Measurements from ENCODE around the gene PSME3. TPM values are rescaled to one million over a fixed set of nuclear protein-coding genes. Genes with fewer than 3 reads are reported as not detected.

Gene PSME3
- total and polyA plus RNA-seq, 2 experiments from 2014 or later: 93.5 to 178 TPM

- peaks cover 6% of the 10 kb centered on the region; the same call in 1 of the 2 replicates for H3K4me1 ChIP-seq (ENCODE audit: insufficient read depth)
- H3K9me2 ChIP-seq (ENCODE audit: insufficient read depth): no peaks in the 10 kb centered on the region
- H3K27ac ChIP-seq (ENCODE audit: low read depth): no peak overlapping the region
- TF ChIP-seq ZNF114 (CRISPR knock-in tag; IDR thresholded peaks at IDR 0.05) (no peak), REST (IDR thresholded peaks at IDR 0.05; ENCODE audit: unreplicated experiment) (no peak)
- peaks cover 8% of the 10 kb centered on the region for H3K79me2 ChIP-seq (replicated peaks; ENCODE audit: insufficient read depth)
- Mint-ChIP-seq H3K4me3 (no peak overlapping the region; the same call in 2 of the 3 replicates), H3K9me3 (peaks cover 14% of the 10 kb centered on the region), H3K27me3 (ENCODE audit: insufficient read depth, low read depth, poor library complexity) (peaks cover 17% of the 10 kb centered on the region), H3K27ac (no peak overlapping the region), H3K4me1 (peaks cover 5% of the 10 kb centered on the region; the same call in 1 of the 3 replicates), H3K36me3 (ENCODE audit: low read depth) (peaks cover 13% of the 10 kb centered on the region)
- no peak overlapping the region for H3K4me3 ChIP-seq
- H2AFZ ChIP-seq: no peak overlapping the region
- H3K27me3 ChIP-seq (ENCODE audit: insufficient read depth): peaks cover 14% of the 10 kb centered on the region
- ATAC-seq (no peak), DNase-seq (ENCODE audit: low spot score) (no peak)
- no peaks in the 10 kb centered on the region for H3F3A ChIP-seq (replicated peaks; ENCODE audit: low read depth)
- H3K4me2 ChIP-seq: no peak overlapping the region
- no peaks in the 10 kb centered on the region for H4K20me1 ChIP-seq (replicated peaks; ENCODE audit: insufficient read depth)
- H3K36me3 ChIP-seq (ENCODE audit: insufficient read depth): no peaks in the 10 kb centered on the region
Measured at GRCh38 chr17:42795465-42795864, 37.7 kb upstream of the PSME3 start.

- DNase-seq (ENCODE audit: low spot score) (no peak), ATAC-seq (no peak)
- Histone ChIP-seq H3K79me2 (replicated peaks; ENCODE audit: insufficient read depth) (peaks cover 8% of the 10 kb centered on the region), H2AFZ (no peak overlapping the region), H3K27ac (ENCODE audit: low read depth) (no peak overlapping the region), H3K4me2 (no peak overlapping the region), H3K4me1 (ENCODE audit: insufficient read depth) (peaks cover 6% of the 10 kb centered on the region; the same call in 1 of the 2 replicates), H3K4me3 (no peak overlapping the region), H3K9me2 (ENCODE audit: insufficient read depth) (no peaks in the 10 kb centered on the region), H4K20me1 (replicated peaks; ENCODE audit: insufficient read depth) (no peaks in the 10 kb centered on the region), H3F3A (replicated peaks; ENCODE audit: low read depth) (no peaks in the 10 kb centered on the region), H3K36me3 (ENCODE audit: insufficient read depth) (no peaks in the 10 kb centered on the region), H3K27me3 (ENCODE audit: insufficient read depth) (peaks cover 14% of the 10 kb centered on the region)
- peaks cover 13% of the 10 kb centered on the region for H3K36me3 Mint-ChIP-seq (ENCODE audit: low read depth)
- H3K9me3 Mint-ChIP-seq: peaks cover 14% of the 10 kb centered on the region
- no peak overlapping the region for H3K4me3 Mint-ChIP-seq
- TF ChIP-seq NANOG (IDR thresholded peaks at IDR 0.05; ENCODE audit: borderline replicate concordance) (no peak), REST (IDR thresholded peaks at IDR 0.05; ENCODE audit: unreplicated experiment) (no peak)
- H3K27ac Mint-ChIP-seq: no peak overlapping the region
- H3K27me3 Mint-ChIP-seq (ENCODE audit: insufficient read depth, low read depth, poor library complexity): peaks cover 19% of the 10 kb centered on the region
- peaks cover 5% of the 10 kb centered on the region; the same call in 1 of the 3 replicates for H3K4me1 Mint-ChIP-seq
Measured at GRCh38 chr17:42796066-42796758, 37.0 kb upstream of the PSME3 start.

All from GM23338 (cell line).